ENCODE data around the gene TRAPPC1.

TRAPPC1 gene

DNA sequence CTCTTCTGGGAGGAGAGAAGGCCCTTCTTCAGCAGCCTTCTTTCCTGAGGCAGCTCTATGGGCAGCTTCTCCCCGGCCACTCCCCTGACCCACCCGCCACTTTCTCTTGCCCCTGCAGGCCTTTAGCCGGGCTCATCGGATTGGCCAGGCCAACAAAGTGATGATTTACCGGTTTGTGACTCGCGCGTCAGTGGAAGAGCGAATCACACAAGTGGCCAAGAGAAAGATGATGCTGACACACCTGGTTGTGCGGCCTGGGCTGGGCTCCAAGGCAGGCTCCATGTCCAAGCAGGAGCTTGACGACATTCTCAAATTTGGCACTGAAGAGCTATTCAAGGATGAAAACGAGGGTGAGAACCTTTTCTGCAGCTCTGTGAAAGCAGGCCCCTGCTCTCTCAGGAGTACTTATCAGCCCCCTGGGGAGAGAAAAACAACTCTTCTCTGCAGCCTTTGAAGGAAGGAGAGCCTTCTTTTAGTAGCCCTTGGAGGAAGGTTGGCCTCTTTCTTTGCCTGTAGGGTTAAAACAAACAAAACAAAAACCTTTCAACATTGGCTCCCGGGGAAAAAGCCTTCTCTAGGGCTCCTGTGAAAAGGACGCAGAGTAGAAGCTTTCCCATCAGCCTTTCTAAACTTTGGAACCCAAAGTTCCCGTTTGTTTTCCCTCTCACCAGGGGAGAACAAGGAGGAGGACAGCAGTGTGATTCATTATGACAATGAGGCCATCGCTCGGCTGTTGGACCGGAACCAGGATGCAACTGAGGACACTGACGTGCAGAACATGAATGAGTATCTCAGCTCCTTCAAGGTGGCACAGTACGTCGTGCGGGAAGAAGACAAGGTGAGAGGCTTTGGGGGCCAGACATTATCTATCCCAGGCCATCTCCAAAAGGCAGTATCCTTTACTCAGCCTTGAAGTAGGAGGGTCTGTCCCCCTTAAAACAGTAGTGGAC lies 28.3 kb downstream of the TRAPPC1 start:
- Histone ChIP-seq H3K36me3 (ENCODE audit: insufficient read depth, low read length) (peaks cover 99% of the 10 kb centered on the region), H3K27ac (no peak overlapping the region), H3K9me3 (ENCODE audit: low read depth, low read length) (no peaks in the 10 kb centered on the region), H3K9ac (ENCODE audit: insufficient read length) (no peak overlapping the region), H3K4me3 (no peak overlapping the region)
- DNase-seq (ENCODE audit: low read depth, low spot score), result no peak
- TF ChIP-seq POLR2AphosphoS5 (IDR thresholded peaks at IDR 0.05; ENCODE audit: borderline replicate concordance, low read depth, low read length), result no peak
- TF ChIP-seq EZH2 (IDR thresholded peaks at IDR 0.05), result no peak
- TF ChIP-seq FOXP2 (optimal IDR thresholded peaks at IDR 0.05; ENCODE audit: control extremely low read depth, extremely low read length, insufficient read depth), result no peak

DNA sequence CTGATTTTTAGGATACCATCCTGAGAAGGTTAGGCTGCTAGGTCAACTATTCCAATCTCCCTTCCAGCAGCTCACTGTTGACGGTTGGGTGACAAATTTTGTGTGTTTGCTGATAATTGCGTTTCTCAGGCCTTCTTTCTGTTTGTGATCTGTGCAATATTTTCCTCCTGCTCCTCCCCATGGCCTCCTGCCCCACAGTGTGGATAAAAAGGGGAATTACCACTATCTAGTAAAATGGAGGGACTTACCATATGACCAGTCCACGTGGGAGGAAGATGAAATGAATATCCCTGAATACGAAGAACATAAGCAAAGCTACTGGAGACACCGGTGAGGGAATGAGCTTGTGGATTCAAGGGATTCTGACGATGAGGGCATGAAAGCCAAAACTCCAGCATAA lies 34.0 kb downstream of the TRAPPC1 start:
- H3K9ac ChIP-seq (ENCODE audit: insufficient read length), result no peak overlapping the region
- no peak overlapping the region for H3K4me3 ChIP-seq
- H3K9me3 ChIP-seq (ENCODE audit: low read depth, low read length), result no peaks in the 10 kb centered on the region
- no peak overlapping the region for H3K27ac ChIP-seq
- TF ChIP-seq POLR2AphosphoS5 (IDR thresholded peaks at IDR 0.05; ENCODE audit: borderline replicate concordance, low read depth, low read length) (no peak), FOXP2 (optimal IDR thresholded peaks at IDR 0.05; ENCODE audit: control extremely low read depth, extremely low read length, insufficient read depth) (no peak), EZH2 (IDR thresholded peaks at IDR 0.05) (no peak)
- H3K36me3 ChIP-seq (ENCODE audit: insufficient read depth, low read length), result peaks cover 95% of the 10 kb centered on the region
- no peak for DNase-seq (ENCODE audit: low read depth, low spot score)

- Histone ChIP-seq H3K36me3 (ENCODE audit: insufficient read depth, low read length) (peaks cover 93% of the 10 kb centered on the region), H3K9me3 (ENCODE audit: low read depth, low read length) (no peaks in the 10 kb centered on the region), H3K27ac (no peak overlapping the region), H3K9ac (ENCODE audit: insufficient read length) (no peak overlapping the region), H3K4me3 (no peak overlapping the region)
- TF ChIP-seq POLR2AphosphoS5 (IDR thresholded peaks at IDR 0.05; ENCODE audit: borderline replicate concordance, low read depth, low read length) (no peak), FOXP2 (optimal IDR thresholded peaks at IDR 0.05; ENCODE audit: control extremely low read depth, extremely low read length, insufficient read depth) (no peak), EZH2 (IDR thresholded peaks at IDR 0.05) (no peak)
- no peak for DNase-seq (ENCODE audit: low read depth, low spot score)
Observed at GRCh38 chr17:7897090-7897489, 34.7 kb downstream of the TRAPPC1 start.

GRCh38 chr17:7894866-7895265 lies 36.9 kb downstream of the TRAPPC1 start:
- Histone ChIP-seq H3K36me3 (ENCODE audit: insufficient read depth, low read length) (peaks cover 93% of the 10 kb centered on the region), H3K4me3 (no peak overlapping the region), H3K27ac (no peak overlapping the region), H3K9ac (ENCODE audit: insufficient read length) (no peak overlapping the region), H3K9me3 (ENCODE audit: low read depth, low read length) (no peaks in the 10 kb centered on the region)
- DNase-seq (ENCODE audit: low read depth, low spot score), result no peak
- TF ChIP-seq POLR2AphosphoS5 (IDR thresholded peaks at IDR 0.05; ENCODE audit: borderline replicate concordance, low read depth, low read length), result no peak

DNA sequence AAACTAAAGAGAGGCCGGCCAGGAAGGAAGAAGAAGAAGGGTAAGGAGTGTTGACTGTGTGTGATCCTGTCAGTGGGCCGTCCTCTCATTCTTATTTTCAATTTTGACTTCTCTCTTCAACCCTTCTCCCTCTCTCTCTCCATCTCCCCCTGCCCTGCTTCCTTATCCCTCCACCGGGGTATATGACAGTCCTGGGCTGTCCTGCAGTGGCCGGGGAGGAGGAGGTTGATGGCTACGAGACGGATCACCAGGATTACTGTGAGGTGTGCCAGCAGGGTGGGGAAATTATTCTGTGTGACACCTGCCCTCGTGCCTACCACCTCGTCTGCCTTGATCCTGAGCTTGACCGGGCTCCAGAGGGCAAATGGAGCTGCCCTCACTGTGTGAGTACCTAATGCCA lies 37.5 kb downstream of the TRAPPC1 start:
- Histone ChIP-seq H3K9me3 (ENCODE audit: low read depth, low read length) (no peaks in the 10 kb centered on the region), H3K9ac (ENCODE audit: insufficient read length) (no peak overlapping the region)

DNA sequence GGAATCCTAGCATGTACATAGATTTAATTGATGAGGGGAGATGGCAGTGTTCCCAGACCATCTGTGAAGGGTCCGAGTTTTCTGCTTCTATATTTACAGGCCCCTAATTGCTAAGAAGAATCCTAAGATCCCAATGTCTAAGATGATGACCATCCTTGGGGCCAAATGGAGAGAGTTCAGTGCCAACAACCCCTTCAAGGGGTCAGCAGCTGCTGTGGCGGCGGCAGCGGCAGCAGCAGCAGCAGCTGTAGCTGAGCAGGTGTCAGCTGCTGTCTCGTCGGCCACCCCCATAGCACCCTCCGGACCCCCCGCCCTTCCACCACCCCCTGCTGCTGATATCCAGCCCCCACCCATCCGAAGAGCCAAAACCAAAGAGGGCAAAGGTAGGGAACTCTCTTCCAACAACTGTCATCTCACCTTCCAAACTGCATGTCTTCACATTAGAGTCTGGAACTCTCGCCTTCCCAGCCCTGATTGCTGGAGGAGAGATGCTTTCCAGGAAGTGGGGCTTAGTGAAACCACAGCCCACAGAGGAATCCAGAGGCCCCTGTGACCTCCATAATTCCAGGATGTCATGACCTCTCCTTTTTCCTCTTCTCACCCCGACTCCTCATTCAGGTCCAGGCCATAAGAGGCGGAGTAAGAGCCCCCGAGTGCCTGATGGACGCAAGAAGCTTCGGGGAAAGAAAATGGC lies 38.4 kb downstream of the TRAPPC1 start:
- DNase-seq (ENCODE audit: low read depth, low spot score), result no peak
- no peak for TF ChIP-seq FOXP2 (optimal IDR thresholded peaks at IDR 0.05; ENCODE audit: control extremely low read depth, extremely low read length, insufficient read depth)
- TF ChIP-seq EZH2 (IDR thresholded peaks at IDR 0.05), result no peak
- TF ChIP-seq POLR2AphosphoS5 (IDR thresholded peaks at IDR 0.05; ENCODE audit: borderline replicate concordance, low read depth, low read length), result no peak
- no peak overlapping the region for H3K4me3 ChIP-seq
- H3K9me3 ChIP-seq (ENCODE audit: low read depth, low read length), result no peaks in the 10 kb centered on the region
- H3K9ac ChIP-seq (ENCODE audit: insufficient read length), result no peak overlapping the region
- no peak overlapping the region for H3K27ac ChIP-seq
- peaks cover 82% of the 10 kb centered on the region for H3K36me3 ChIP-seq (ENCODE audit: insufficient read depth, low read length)

More for the DNA sequence above, 37.5 kb downstream of the TRAPPC1 start:
- H3K36me3 ChIP-seq (ENCODE audit: insufficient read depth, low read length), result peaks cover 91% of the 10 kb centered on the region
- no peak for TF ChIP-seq POLR2AphosphoS5 (IDR thresholded peaks at IDR 0.05; ENCODE audit: borderline replicate concordance, low read depth, low read length)
- no peak overlapping the region for H3K27ac ChIP-seq
- DNase-seq (ENCODE audit: low read depth, low spot score), result no peak
- H3K4me3 ChIP-seq, result no peak overlapping the region

- Histone ChIP-seq H3K9me3 (ENCODE audit: low read depth, low read length) (no peaks in the 10 kb centered on the region), H3K4me3 (peak overlapping the region; percentile 88), H3K27ac (peak overlapping the region; percentile 95; the same call in 1 of the 2 replicates), H3K36me3 (ENCODE audit: insufficient read depth, low read length) (peaks cover 47% of the 10 kb centered on the region), H3K9ac (ENCODE audit: insufficient read length) (peak overlapping the region; percentile 84)
- DNase-seq (ENCODE audit: low read depth, low spot score), result no peak
- no peak for TF ChIP-seq POLR2AphosphoS5 (IDR thresholded peaks at IDR 0.05; ENCODE audit: borderline replicate concordance, low read depth, low read length)
- TF ChIP-seq EZH2 (IDR thresholded peaks at IDR 0.05), result no peak
- TF ChIP-seq FOXP2 (optimal IDR thresholded peaks at IDR 0.05; ENCODE audit: control extremely low read depth, extremely low read length, insufficient read depth), result no peak
Observed at GRCh38 chr17:7889166-7889955, 42.4 kb downstream of the TRAPPC1 start.
